Epithelial cell of esophagus (primary cell): Measurements from ENCODE around the gene USP14.

Source experiments
- DNase-seq: peaks from one replicate; pipeline ENCODE4 v3.0.0; 2010; ENCODE audit warnings: low read depth
- H3K4me3 ChIP-seq: 2 replicates; pipeline ENCODE4 v1.5.1; 2011; ENCODE audit warnings: mild to moderate bottlenecking, low read length, control low read depth
- TF ChIP-seq, protein P1 (sequence below): IDR thresholded peaks from 2 replicates; pipeline ENCODE4 v1.5.1; 2011; ENCODE audit warnings: low read depth, mild to moderate bottlenecking, low read length, control low read depth, inconsistent platforms; ENCODE audit not compliant: insufficient read depth; ENCODE audit errors: missing control alignments

The USP14 gene

DNA sequence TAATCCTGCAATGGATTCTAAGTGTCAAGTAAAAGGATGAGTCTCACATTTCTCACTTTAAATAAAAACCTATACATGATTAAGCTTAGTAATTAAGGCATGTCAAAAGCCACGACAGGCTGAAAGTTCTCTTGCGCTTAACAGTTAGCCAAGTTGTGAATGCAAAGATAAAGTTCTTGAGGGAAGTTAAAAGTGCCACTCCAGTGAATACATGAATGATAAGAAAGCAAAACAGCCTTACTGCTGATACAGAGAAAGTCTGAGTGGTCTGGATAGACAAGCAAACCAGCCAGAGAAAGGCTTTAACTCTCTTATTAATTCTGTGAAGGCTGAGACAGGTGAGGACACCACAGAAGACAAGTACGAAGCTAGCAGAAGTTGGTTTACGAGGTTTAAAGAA is 96.8 kb downstream of the USP14 start:
- no peak for DNase-seq
- TF ChIP-seq, protein P1, sequence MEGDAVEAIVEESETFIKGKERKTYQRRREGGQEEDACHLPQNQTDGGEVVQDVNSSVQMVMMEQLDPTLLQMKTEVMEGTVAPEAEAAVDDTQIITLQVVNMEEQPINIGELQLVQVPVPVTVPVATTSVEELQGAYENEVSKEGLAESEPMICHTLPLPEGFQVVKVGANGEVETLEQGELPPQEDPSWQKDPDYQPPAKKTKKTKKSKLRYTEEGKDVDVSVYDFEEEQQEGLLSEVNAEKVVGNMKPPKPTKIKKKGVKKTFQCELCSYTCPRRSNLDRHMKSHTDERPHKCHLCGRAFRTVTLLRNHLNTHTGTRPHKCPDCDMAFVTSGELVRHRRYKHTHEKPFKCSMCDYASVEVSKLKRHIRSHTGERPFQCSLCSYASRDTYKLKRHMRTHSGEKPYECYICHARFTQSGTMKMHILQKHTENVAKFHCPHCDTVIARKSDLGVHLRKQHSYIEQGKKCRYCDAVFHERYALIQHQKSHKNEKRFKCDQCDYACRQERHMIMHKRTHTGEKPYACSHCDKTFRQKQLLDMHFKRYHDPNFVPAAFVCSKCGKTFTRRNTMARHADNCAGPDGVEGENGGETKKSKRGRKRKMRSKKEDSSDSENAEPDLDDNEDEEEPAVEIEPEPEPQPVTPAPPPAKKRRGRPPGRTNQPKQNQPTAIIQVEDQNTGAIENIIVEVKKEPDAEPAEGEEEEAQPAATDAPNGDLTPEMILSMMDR, result no peak
- H3K4me3 ChIP-seq, result no peak overlapping the region

DNA sequence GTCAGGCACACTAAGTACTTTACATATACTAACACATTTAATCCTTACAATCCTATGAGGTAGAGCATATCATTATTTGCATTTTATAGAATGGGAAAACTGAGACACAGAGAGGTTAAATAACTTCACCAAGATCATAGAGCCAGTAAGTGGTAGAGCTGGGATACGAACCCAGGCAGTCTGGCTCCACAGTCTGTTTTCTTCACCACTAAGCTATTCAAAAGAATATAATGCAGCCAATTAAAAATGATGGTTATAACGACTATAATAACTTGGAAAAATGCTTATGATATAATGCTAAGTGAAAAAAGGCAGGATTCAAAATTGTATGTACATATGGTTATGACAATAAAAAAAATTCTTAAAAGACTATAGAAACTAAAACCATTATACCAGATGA is 102.2 kb downstream of the USP14 start:
- TF ChIP-seq, protein P1, result no peak
- DNase-seq, result no peak
- no peak overlapping the region for H3K4me3 ChIP-seq

DNA sequence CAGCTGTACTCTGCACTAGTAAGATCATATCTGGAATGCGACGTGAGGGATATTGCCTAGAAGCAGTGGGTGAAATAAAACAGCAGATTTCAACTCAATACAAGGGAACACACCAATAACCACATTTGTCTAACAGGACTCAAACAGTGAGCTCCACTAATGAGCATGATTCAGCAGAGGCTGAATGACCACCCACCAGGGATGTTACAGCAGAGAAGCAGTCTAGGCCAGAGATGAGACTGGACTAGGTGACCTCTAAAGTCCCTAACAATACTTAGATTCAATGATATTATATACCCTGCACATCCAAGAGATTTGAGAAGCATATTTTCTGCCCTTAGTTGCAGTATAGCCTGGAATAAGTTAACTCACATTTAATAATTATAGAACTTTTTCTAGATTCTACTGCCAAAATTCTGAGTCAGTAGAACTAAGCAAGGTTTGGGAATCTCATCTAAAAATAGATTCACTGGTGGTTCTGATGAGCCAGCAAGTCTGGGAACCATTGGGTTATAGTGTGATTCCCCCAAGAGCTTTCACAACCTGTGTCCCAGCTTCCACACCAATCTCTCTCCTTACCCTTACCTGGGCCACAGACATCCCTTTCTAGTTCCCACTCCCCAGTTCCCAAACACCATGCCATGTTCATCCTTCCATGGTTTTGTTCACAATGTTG is 103.2 kb downstream of the USP14 start:
- TF ChIP-seq, protein P1, result no peak
- H3K4me3 ChIP-seq, result no peak overlapping the region
- no peak for DNase-seq
